Mammary epithelial cell (primary cell): ENCODE results near the gene TMEM86A.
"Not testable (repeated sequence)": the region's sequence is repeated elsewhere in the genome, so short reads cannot be mapped to it uniquely, and the experiment has no call there.

ENCODE experiments used
- CTCF ChIP-seq, 2 donors: IDR thresholded peaks in 1 of 2; conservative IDR thresholded peaks in 1 of 2; 2 replicates each; pipeline ENCODE4 v1.5.1; 2011 to 2012; ENCODE audit warnings: inconsistent platforms in 2 of 2, low read length in 2 of 2, mild to moderate bottlenecking in 2 of 2, control low read depth in 1 of 2, low read depth in 1 of 2; ENCODE audit not compliant: insufficient read depth in 1 of 2; ENCODE audit errors: extremely low read depth in 1 of 2
- EZH2 ChIP-seq: IDR thresholded peaks from 2 replicates; pipeline ENCODE4 v1.6.1; 2012; ENCODE audit warnings: low read length, inconsistent platforms, borderline replicate concordance

- not testable (repeated sequence) for TF ChIP-seq CTCF (conservative IDR thresholded peaks at IDR 0.05 in 1 of 2, IDR thresholded peaks at IDR 0.05 in 1 of 2; ENCODE audit: extremely low read depth in 1 of 2, insufficient read depth in 1 of 2, low read depth in 1 of 2, low read length in 2 of 2); EZH2
Measured at GRCh38 chr11:18691467-18692140, 7.0 kb upstream of the TMEM86A start.
